PC-9 (cell line): ENCODE results near the gene UBAP2. TPM values are rescaled to one million over a fixed set of nuclear protein-coding genes. Genes with fewer than 3 reads are reported as not detected.
A peak's percentile ranks its signal among the peaks of the same experiment; 100 is the strongest.

ENCODE experiments used
- BruUV-seq: library from RNA; stranded (reverse); fragments of 400-500 nt; replicated peaks from 2 replicates; lab custom pipeline; 2021; lab: Mats Ljungman, UMichigan
- CTCF ChIA-PET: fragments of 300-600 bp; sonication (Branson Sonifier 250); formaldehyde crosslinking; loops from one replicate; lab custom pipeline; 2022; ENCODE audit warnings: antibody characterized with exemption; lab: Charles Lee
- POLR2A ChIA-PET: fragments of 300-600 bp; sonication (Branson Sonifier 250); formaldehyde crosslinking; loops from one replicate; lab custom pipeline; 2022; ENCODE audit warnings: antibody characterized with exemption; ENCODE audit not compliant: unreplicated experiment; lab: Charles Lee
- DNase-seq, 2 experiments: peaks; one replicate each; pipeline versions ENCODE4 v3.0.0 to v3.0.0-alpha.2; 2015 to 2022; ENCODE audit warnings: mixed read lengths in 1 of 2
- H2AFZ ChIP-seq: fragments of 200-600 bp; sonication (generic); 2 replicates; pipeline ENCODE4 v1.8.1; 2017; ENCODE audit warnings: antibody characterized with exemption
- H3F3A ChIP-seq: fragments of 200-600 bp; sonication (generic); 2 replicates; pipeline ENCODE4 v1.8.1; 2017; ENCODE audit warnings: antibody characterized with exemption, mild to moderate bottlenecking, low read depth; ENCODE audit not compliant: insufficient read depth
- H3K27ac ChIP-seq: fragments of 200-600 bp; sonication (generic); 2 replicates; pipeline ENCODE4 v1.6.1; 2016; ENCODE audit warnings: mixed run types
- H3K27me3 ChIP-seq: fragments of 200-600 bp; sonication (generic); 2 replicates; pipeline ENCODE4 v1.6.1; 2016; ENCODE audit warnings: low read depth, mixed run types; ENCODE audit not compliant: insufficient read depth
- H3K36me3 ChIP-seq: fragments of 200-600 bp; sonication (generic); 2 replicates; pipeline ENCODE4 v1.6.1; 2016; ENCODE audit warnings: low read depth, mixed run types
- H3K4me1 ChIP-seq: fragments of 200-600 bp; sonication (generic); replicated peaks from 2 replicates; pipeline ENCODE4 v1.6.1; 2016; ENCODE audit warnings: mixed run types; ENCODE audit not compliant: insufficient read depth
- H3K4me2 ChIP-seq: fragments of 200-600 bp; sonication (generic); 2 replicates; pipeline ENCODE4 v1.6.1; 2017; ENCODE audit warnings: mixed run types
- H3K4me3 ChIP-seq: fragments of 200-600 bp; sonication (generic); 2 replicates; pipeline ENCODE4 v1.6.1; 2016; ENCODE audit warnings: mixed run types
- H3K79me2 ChIP-seq: fragments of 200-600 bp; sonication (generic); 2 replicates; pipeline ENCODE4 v1.6.1; 2017; ENCODE audit warnings: low read depth, mixed run types
- H3K9me2 ChIP-seq: fragments of 200-600 bp; sonication (generic); 2 replicates; pipeline ENCODE4 v1.8.1; 2017; ENCODE audit warnings: mild to moderate bottlenecking; ENCODE audit not compliant: insufficient read depth
- H3K9me3 ChIP-seq: fragments of 200-600 bp; sonication (generic); 2 replicates; pipeline ENCODE4 v1.8.1; 2016; ENCODE audit warnings: low read depth; ENCODE audit not compliant: insufficient read depth
- H4K20me1 ChIP-seq: fragments of 200-600 bp; sonication (generic); 2 replicates; pipeline ENCODE4 v1.8.1; 2017; ENCODE audit not compliant: insufficient read depth
- EZH2 ChIP-seq: fragments of 200-600 bp; sonication (generic); IDR thresholded peaks from 2 replicates; pipeline ENCODE4 v1.8.0; 2017; ENCODE audit warnings: antibody characterized with exemption, low read depth
- intact Hi-C: fragments of 100-400 bp; cut with micrococcal nuclease; formaldehyde crosslinking; loops from one replicate; pipeline ENCODE4 v1.10.0; 2022; ENCODE audit not compliant: unreplicated experiment
- total RNA-seq: library from RNA; stranded (reverse); gene quantifications from 2 replicates; pipeline ENCODE4 v1.2.3, GENCODE V29; 2021
- TF ChIP-seq, protein P1 (sequence below): fragments of 200-600 bp; sonication (generic); conservative IDR thresholded peaks from 2 replicates; pipeline ENCODE4 v1.6.1; 2017; ENCODE audit warnings: mixed run types, antibody characterized with exemption, mild to moderate bottlenecking, moderate library complexity

UBAP2 gene
- total RNA-seq, 1 experiment from 2014 or later = 27.6 TPM

DNA sequence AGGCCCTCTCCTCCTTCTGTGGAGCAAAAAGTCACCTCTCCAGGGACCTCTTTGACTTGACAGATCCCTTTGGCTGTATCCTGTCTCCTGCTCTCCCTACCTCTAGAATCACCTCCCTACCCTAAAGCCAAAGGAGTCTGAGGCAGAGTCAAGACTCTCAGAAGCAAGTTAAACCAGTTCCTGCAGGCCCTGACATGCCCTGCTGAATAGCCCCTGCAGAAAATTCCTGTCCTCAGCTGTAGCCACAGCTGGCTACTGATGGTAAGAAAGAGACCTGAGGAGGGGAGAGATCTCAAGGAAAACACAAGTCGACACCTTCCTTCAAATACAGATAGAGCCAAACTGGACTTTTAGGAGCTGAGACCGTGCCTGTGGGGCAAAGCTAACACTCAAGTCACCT is 23.7 kb upstream of the UBAP2 start:
- Histone ChIP-seq H3K9me3 (no peaks in the 10 kb centered on the region), H3K9me2 (no peaks in the 10 kb centered on the region), H2AFZ (no peak overlapping the region), H3K79me2 (no peaks in the 10 kb centered on the region), H4K20me1 (no peaks in the 10 kb centered on the region), H3K4me1 (peaks cover 8% of the 10 kb centered on the region), H3K27ac (no peak overlapping the region), H3K4me2 (peak overlapping the region; percentile 19), H3F3A (no peaks in the 10 kb centered on the region; the same call in 1 of the 2 replicates), H3K27me3 (no peaks in the 10 kb centered on the region), H3K4me3 (no peak overlapping the region), H3K36me3 (no peaks in the 10 kb centered on the region)
- DNase-seq = peak; percentile 54 to 75
- ChIA-PET POLR2A (interaction anchor here (0.6 kb wide), 1 partner anchor 9 kb away, joined by 4 read pairs; no protein-coding TSS in a partner anchor), CTCF (interaction anchor here (0.6 kb wide), 1 partner anchor 256 kb away, joined by 3 read pairs; no protein-coding TSS in a partner anchor)
- TF ChIP-seq, protein P1, sequence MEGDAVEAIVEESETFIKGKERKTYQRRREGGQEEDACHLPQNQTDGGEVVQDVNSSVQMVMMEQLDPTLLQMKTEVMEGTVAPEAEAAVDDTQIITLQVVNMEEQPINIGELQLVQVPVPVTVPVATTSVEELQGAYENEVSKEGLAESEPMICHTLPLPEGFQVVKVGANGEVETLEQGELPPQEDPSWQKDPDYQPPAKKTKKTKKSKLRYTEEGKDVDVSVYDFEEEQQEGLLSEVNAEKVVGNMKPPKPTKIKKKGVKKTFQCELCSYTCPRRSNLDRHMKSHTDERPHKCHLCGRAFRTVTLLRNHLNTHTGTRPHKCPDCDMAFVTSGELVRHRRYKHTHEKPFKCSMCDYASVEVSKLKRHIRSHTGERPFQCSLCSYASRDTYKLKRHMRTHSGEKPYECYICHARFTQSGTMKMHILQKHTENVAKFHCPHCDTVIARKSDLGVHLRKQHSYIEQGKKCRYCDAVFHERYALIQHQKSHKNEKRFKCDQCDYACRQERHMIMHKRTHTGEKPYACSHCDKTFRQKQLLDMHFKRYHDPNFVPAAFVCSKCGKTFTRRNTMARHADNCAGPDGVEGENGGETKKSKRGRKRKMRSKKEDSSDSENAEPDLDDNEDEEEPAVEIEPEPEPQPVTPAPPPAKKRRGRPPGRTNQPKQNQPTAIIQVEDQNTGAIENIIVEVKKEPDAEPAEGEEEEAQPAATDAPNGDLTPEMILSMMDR = no peak
- TF ChIP-seq EZH2 = no peak
- BruUV-seq = no TSS peak
- intact Hi-C loops = loop anchor here (1.0 to 5.0 kb wide), 2 partner anchors 25 to 305 kb away; partner anchors contain the start of gene MYORG

DNA sequence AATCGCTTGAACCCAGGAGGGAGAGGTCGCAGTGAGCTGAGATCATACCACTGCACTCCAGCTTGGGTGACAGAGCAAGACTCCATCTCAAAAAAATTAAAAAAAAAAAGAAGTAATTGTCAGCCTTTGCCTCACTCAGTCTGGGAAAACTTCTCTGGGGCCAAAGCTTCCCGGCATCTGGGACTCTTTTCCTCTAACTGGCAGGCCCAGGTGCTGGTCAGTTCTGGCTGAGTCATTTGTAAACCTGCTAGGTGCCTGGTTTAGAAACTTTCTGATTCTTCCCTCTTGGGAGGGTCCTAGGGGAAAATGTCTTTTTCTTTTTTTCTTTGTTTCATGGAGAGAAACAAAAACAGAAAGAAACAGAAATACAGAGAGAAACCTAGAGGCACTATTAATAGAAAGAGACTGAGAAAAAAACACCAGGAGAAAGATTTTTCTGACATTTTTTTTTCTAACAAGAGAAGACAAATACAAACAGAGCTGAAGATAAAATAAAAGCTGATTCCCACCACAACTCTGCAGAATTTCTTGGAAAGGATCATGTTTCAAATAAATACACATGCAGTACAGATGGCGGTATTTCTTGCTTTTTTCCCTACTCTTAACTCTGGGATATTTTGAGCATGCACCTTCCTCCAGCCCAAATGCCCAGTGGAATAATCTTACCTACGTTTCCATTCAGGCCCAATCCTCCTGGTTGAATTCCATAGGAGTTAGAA is 22.1 kb upstream of the UBAP2 start:
- Histone ChIP-seq H3K27ac (no peak overlapping the region), H4K20me1 (no peaks in the 10 kb centered on the region), H3K9me3 (no peaks in the 10 kb centered on the region), H3K79me2 (no peaks in the 10 kb centered on the region), H3K27me3 (no peaks in the 10 kb centered on the region), H2AFZ (no peak overlapping the region), H3K9me2 (no peaks in the 10 kb centered on the region), H3K36me3 (no peaks in the 10 kb centered on the region), H3K4me1 (peaks cover 8% of the 10 kb centered on the region), H3K4me2 (no peak overlapping the region), H3K4me3 (no peak overlapping the region), H3F3A (no peaks in the 10 kb centered on the region; the same call in 1 of the 2 replicates)
- intact Hi-C loops = loop anchor here (5.0 kb wide), 1 partner anchor 307 kb away; the partner anchor contains the start of gene MYORG
- CTCF ChIA-PET = interaction anchor here (0.6 kb wide), 1 partner anchor 21 kb away, joined by 3 read pairs; no protein-coding TSS in a partner anchor
- no peak for DNase-seq
- no peak for TF ChIP-seq EZH2
- TF ChIP-seq, protein P1 = no peak
- POLR2A ChIA-PET = no interaction called here
- no TSS peak for BruUV-seq

DNA sequence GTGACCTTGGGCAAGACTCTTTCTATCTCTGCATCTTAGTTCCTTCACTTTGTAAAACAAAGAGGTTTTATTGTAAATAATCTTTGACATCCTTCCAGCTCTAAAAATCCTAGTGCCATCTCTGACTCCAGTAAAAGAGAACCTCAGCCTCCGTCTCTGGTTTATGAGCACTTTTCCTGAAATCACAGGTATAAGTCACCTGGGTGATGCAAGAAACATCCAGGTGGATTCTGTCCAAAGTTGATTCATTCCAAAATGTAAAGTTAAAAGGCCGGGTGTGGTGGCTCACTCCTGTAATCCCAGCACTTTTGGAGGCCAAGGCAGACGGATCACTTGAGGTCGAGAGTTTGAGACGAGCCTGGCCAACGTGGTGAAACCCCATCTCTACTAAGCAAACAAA is 21.1 kb upstream of the UBAP2 start:
- TF ChIP-seq EZH2 = no peak
- TF ChIP-seq, protein P1 = no peak

More for the DNA sequence above, 21.1 kb upstream of the UBAP2 start:
- ChIA-PET CTCF (interaction anchor here (0.6 kb wide), 1 partner anchor 20 kb away, joined by 3 read pairs; no protein-coding TSS in a partner anchor), POLR2A (no interaction called here)
- H4K20me1 ChIP-seq = no peaks in the 10 kb centered on the region
- H3K36me3 ChIP-seq = no peaks in the 10 kb centered on the region
- no peaks in the 10 kb centered on the region for H3K9me3 ChIP-seq
- intact Hi-C loops = loop anchor here (5.0 kb wide), 1 partner anchor 307 kb away; the partner anchor contains the start of gene MYORG
- H2AFZ ChIP-seq = no peak overlapping the region
- H3K27ac ChIP-seq = no peak overlapping the region
- no peak for DNase-seq
- BruUV-seq = no TSS peak
- no peak overlapping the region for H3K4me2 ChIP-seq
- H3K4me1 ChIP-seq = peaks cover 8% of the 10 kb centered on the region
- H3K9me2 ChIP-seq = no peaks in the 10 kb centered on the region
- no peaks in the 10 kb centered on the region for H3K27me3 ChIP-seq
- no peaks in the 10 kb centered on the region for H3K79me2 ChIP-seq
- no peaks in the 10 kb centered on the region; the same call in 1 of the 2 replicates for H3F3A ChIP-seq
- no peak overlapping the region for H3K4me3 ChIP-seq
